ENCODE data around the gene SMIM28.

The SMIM28 gene

GRCh38 chr6:138374230-138374629 lies 3.5 kb upstream of the SMIM28 start:
- DNase-seq (ENCODE audit: low read depth) = no peak

GRCh38 chr6:138374815-138375214 lies 2.9 kb upstream of the SMIM28 start:
- no peak for DNase-seq (ENCODE audit: low read depth)

GRCh38 chr6:138377042-138377441 lies 663 bp upstream of the SMIM28 start:
- no peak for DNase-seq (ENCODE audit: low read depth)

GRCh38 chr6:138378463-138378862 lies 758 bp downstream of the SMIM28 start:
- no peak for DNase-seq (ENCODE audit: low read depth)

GRCh38 chr6:138382498-138383265 lies 5.0 kb downstream of the SMIM28 start:
- no peak for DNase-seq (ENCODE audit: low read depth)

- no peak for DNase-seq (ENCODE audit: low read depth)
Observed at GRCh38 chr6:138383776-138384175, 6.1 kb downstream of the SMIM28 start.

- DNase-seq (ENCODE audit: low read depth) = no peak
Observed at GRCh38 chr6:138386897-138387296, 9.2 kb downstream of the SMIM28 start.

GRCh38 chr6:138387577-138388368 lies 10.1 kb downstream of the SMIM28 start:
- DNase-seq (ENCODE audit: low read depth) = no peak

- no peak for DNase-seq (ENCODE audit: low read depth)
Observed at GRCh38 chr6:138389551-138389950, 11.8 kb downstream of the SMIM28 start.

- no peak for DNase-seq (ENCODE audit: low read depth)
Observed at GRCh38 chr6:138393871-138394783, 16.4 kb downstream of the SMIM28 start.

GRCh38 chr6:138396709-138397108 lies 19.0 kb downstream of the SMIM28 start:
- no peak for DNase-seq (ENCODE audit: low read depth)

GRCh38 chr6:138397128-138398122 lies 19.7 kb downstream of the SMIM28 start:
- DNase-seq (ENCODE audit: low read depth) = peak; percentile 40

GRCh38 chr6:138400326-138400725 lies 22.6 kb downstream of the SMIM28 start:
- no peak for DNase-seq (ENCODE audit: low read depth)

GRCh38 chr6:138401960-138402837 lies 24.5 kb downstream of the SMIM28 start:
- DNase-seq (ENCODE audit: low read depth) = no peak

GRCh38 chr6:138402838-138403187 lies 25.1 kb downstream of the SMIM28 start:
- no peak for DNase-seq (ENCODE audit: low read depth)

- DNase-seq (ENCODE audit: low read depth) = peak; percentile 28
Observed at GRCh38 chr6:138403324-138403800, 25.7 kb downstream of the SMIM28 start.

GRCh38 chr6:138403801-138404665 lies 26.3 kb downstream of the SMIM28 start, which contains the start of gene HEBP2:
TSS of gene HEBP2 (plus strand) at chr6:138404223. CDS start at chr6:138404496, 273 bp downstream.
- DNase-seq (ENCODE audit: low read depth) = peak; percentile 87

- DNase-seq (ENCODE audit: low read depth) = peak; percentile 12
Observed at GRCh38 chr6:138404666-138405337, 27.1 kb downstream of the SMIM28 start.

Data from ELR (cell line).